GM12892 (cell line): Measurements from ENCODE around the gene BUB3.

Experiments
- POLR2A ChIP-seq: IDR thresholded peaks from 2 replicates; pipeline ENCODE4 v1.6.1; 2011; ENCODE audit warnings: low read depth, low read length, control low read depth
- POLR2AphosphoS5 ChIP-seq: IDR thresholded peaks from 2 replicates; pipeline ENCODE4 v1.6.1; 2011; ENCODE audit warnings: low read depth, low read length, control low read depth
- TAF1 ChIP-seq: IDR thresholded peaks from 2 replicates; pipeline ENCODE4 v1.6.1; 2011; ENCODE audit warnings: low read depth, mild to moderate bottlenecking, control low read depth, low read length, borderline replicate concordance

GRCh38 chr10:123139165-123139520 lies 15.1 kb upstream of the BUB3 start:
- TF ChIP-seq POLR2A (no peak), POLR2AphosphoS5 (no peak), TAF1 (no peak)
